GM12878 (cell line): ENCODE data around the gene PTGR3. TPM values are rescaled to one million over a fixed set of nuclear protein-coding genes. Genes with fewer than 3 reads are reported as not detected.

Source experiments
- ATAC-seq: fragments of 200-7000 bp; cut with Tn5 transposase; 3 replicates; pipeline ENCODE4 v1.9.1; 2020; ENCODE audit warnings: mild to moderate bottlenecking, moderate library complexity
- BruUV-seq: library from RNA; stranded (reverse); fragments of 400-500 nt; replicated peaks from 2 replicates; lab custom pipeline; 2021; lab: Mats Ljungman, UMichigan
- CTCF ChIA-PET: fragments of 300-600 bp; sonication (Branson Sonifier 250); formaldehyde crosslinking; extraction: SDS; loops from one replicate; lab custom pipeline; 2021; ENCODE audit warnings: inconsistent platforms; lab: Yijun Ruan, JAX
- POLR2A ChIA-PET: fragments of 350-600 bp; formaldehyde crosslinking; extraction: SDS; loops from one replicate; lab custom pipeline; 2021; ENCODE audit warnings: inconsistent platforms; lab: Charles Lee
- RAD21 ChIA-PET: fragments of 300-600 bp; sonication (Branson Sonifier 250); formaldehyde crosslinking; loops from one replicate; lab custom pipeline; 2023; ENCODE audit warnings: antibody characterized with exemption; ENCODE audit not compliant: unreplicated experiment; lab: Charles Lee
- SMC1A ChIA-PET: fragments of 300-600 bp; sonication (Branson Sonifier 250); formaldehyde crosslinking; loops from one replicate; lab custom pipeline; 2023; ENCODE audit not compliant: unreplicated experiment, uncharacterized antibody; lab: Charles Lee
- DNase-seq: peaks from one replicate; pipeline ENCODE4 v3.0.0-alpha.2; 2011; ENCODE audit warnings: low read depth, low spot score
- FAIRE-seq: peaks from 3 replicates; lab custom pipeline; 2011; peaks lifted over from hg19 to GRCh38; lab: Jason Lieb, UNC
- H2AFZ ChIP-seq: 2 replicates; pipeline ENCODE4 v1.6.0; 2011; ENCODE audit warnings: low read depth, low read length, control low read depth; ENCODE audit not compliant: control insufficient read depth
- H3K27ac ChIP-seq: 2 replicates; pipeline ENCODE4 v1.5.1; 2011; ENCODE audit warnings: control low read depth; ENCODE audit not compliant: control insufficient read depth, insufficient read depth
- H3K27me3 ChIP-seq, 2 experiments: replicated peaks in 1 of 2; 2 replicates each; pipeline versions ENCODE4 v1.6.0 to v1.6.1; 2011; ENCODE audit warnings: low read length in 1 of 2; ENCODE audit not compliant: control insufficient read depth in 2 of 2, insufficient read depth in 2 of 2
- H3K36me3 ChIP-seq, 2 experiments: 2 replicates each; pipeline ENCODE4 v1.5.1; 2011; ENCODE audit warnings: low read length in 1 of 2; ENCODE audit not compliant: control insufficient read depth in 2 of 2, insufficient read depth in 2 of 2
- H3K4me1 ChIP-seq: 2 replicates; pipeline ENCODE4 v1.6.1; 2011; ENCODE audit warnings: mild to moderate bottlenecking, low read length, moderate library complexity, mixed read lengths; ENCODE audit not compliant: control insufficient read depth, insufficient read depth
- H3K4me2 ChIP-seq: 2 replicates; pipeline ENCODE4 v1.6.0; 2011; ENCODE audit warnings: control low read depth; ENCODE audit not compliant: control insufficient read depth, insufficient read depth
- H3K4me3 ChIP-seq: fragments of 200-600 bp; sonication (generic); 2 replicates; pipeline ENCODE4 v1.5.1; 2016
- H3K79me2 ChIP-seq: 2 replicates; pipeline ENCODE4 v1.6.0; 2011; ENCODE audit warnings: low read length; ENCODE audit not compliant: control insufficient read depth, insufficient read depth
- H3K9ac ChIP-seq: 2 replicates; pipeline ENCODE4 v1.8.0; 2011; ENCODE audit warnings: low read length, control low read depth, mixed read lengths; ENCODE audit not compliant: control insufficient read depth, insufficient read depth
- H3K9me3 ChIP-seq: replicated peaks from 3 replicates; pipeline ENCODE4 v1.5.1; 2011; ENCODE audit warnings: mild to moderate bottlenecking, low read length; ENCODE audit not compliant: control insufficient read depth, insufficient read depth
- H4K20me1 ChIP-seq: 2 replicates; pipeline ENCODE4 v1.6.0; 2011; ENCODE audit not compliant: control insufficient read depth, insufficient read depth
- CBX5 ChIP-seq: sonication (generic); IDR thresholded peaks from 2 replicates; pipeline ENCODE4 v1.6.1; 2016; ENCODE audit warnings: low read depth, moderate library complexity, mild to moderate bottlenecking, inconsistent platforms
- CHD4 ChIP-seq: fragments of 200-600 bp; sonication (generic); IDR thresholded peaks from 2 replicates; pipeline ENCODE4 v1.6.1; 2016; ENCODE audit warnings: mild to moderate bottlenecking
- EED ChIP-seq: sonication (generic); IDR thresholded peaks from 2 replicates; pipeline ENCODE4 v1.6.1; 2016; ENCODE audit warnings: antibody characterized with exemption, low read depth
- EZH2 ChIP-seq: IDR thresholded peaks from 2 replicates; pipeline ENCODE4 v1.6.1; 2012; ENCODE audit warnings: low read depth, mild to moderate bottlenecking, control low read depth, inconsistent platforms, low read length, borderline replicate concordance; ENCODE audit not compliant: control insufficient read depth
- HDAC2 ChIP-seq: fragments of 200-600 bp; sonication (generic); IDR thresholded peaks from 2 replicates; pipeline ENCODE4 v1.6.1; 2017
- JUND ChIP-seq: IDR thresholded peaks from 2 replicates; pipeline ENCODE4 v1.6.1; 2012; ENCODE audit warnings: low read depth, mild to moderate bottlenecking, low read length, improper control_type of control experiment, moderate library complexity
- MXI1 ChIP-seq: fragments of 150-350 bp; IDR thresholded peaks from 2 replicates; pipeline ENCODE4 v1.6.1; 2011; ENCODE audit warnings: low read depth, mild to moderate bottlenecking, inconsistent platforms, low read length, improper control_type of control experiment
- NR2C2 ChIP-seq: IDR thresholded peaks from 2 replicates; pipeline ENCODE4 v1.6.1; 2011; ENCODE audit warnings: borderline replicate concordance, low read depth; ENCODE audit not compliant: control insufficient read depth, insufficient read length
- POLR2AphosphoS5 ChIP-seq: IDR thresholded peaks from 2 replicates; pipeline ENCODE4 v1.6.1; 2011; ENCODE audit warnings: mild to moderate bottlenecking, low read length, inconsistent platforms
- POU2F2 ChIP-seq: IDR thresholded peaks from 3 replicates; pipeline ENCODE4 v1.6.1; 2011; ENCODE audit warnings: low read depth, mild to moderate bottlenecking, low read length, borderline replicate concordance
- RUNX3 ChIP-seq: IDR thresholded peaks from 2 replicates; pipeline ENCODE4 v1.6.1; 2012; ENCODE audit warnings: low read length, inconsistent platforms
- SMARCA5 ChIP-seq: fragments of 450-650 bp; IDR thresholded peaks from 2 replicates; pipeline ENCODE4 v1.6.1; 2017; ENCODE audit warnings: mild to moderate bottlenecking
- STAT3 ChIP-seq: IDR thresholded peaks from 2 replicates; pipeline ENCODE4 v1.6.1; 2011; ENCODE audit warnings: low read depth, low read length, improper control_type of control experiment
- YY1 ChIP-seq: IDR thresholded peaks from 2 replicates; pipeline ENCODE4 v1.6.1; 2011; ENCODE audit warnings: low read depth, mild to moderate bottlenecking, low read length
- ZNF207 ChIP-seq: fragments of 450-650 bp; IDR thresholded peaks from 2 replicates; pipeline ENCODE4 v1.6.1; 2014; ENCODE audit warnings: antibody characterized with exemption, mild to moderate bottlenecking, borderline replicate concordance
- WGBS: methylation state at CpG from one replicate; pipeline ENCODE4 v1.1.6; 2016; ENCODE audit warnings: low lambda C conversion rate; ENCODE audit not compliant: insufficient replicate concordance, insufficient coverage; ENCODE audit errors: missing lambda C conversion rate; 5-methylcytosine and 5-hydroxymethylcytosine counted together
- in situ Hi-C: fragments of 300-500 bp; cut with MboI; formaldehyde crosslinking; loops from 9 replicates; pipeline ENCODE4 v1.14.3; 2018; ENCODE audit warnings: mixed read lengths
- intact Hi-C: fragments of 100-400 bp; cut with micrococcal nuclease; formaldehyde crosslinking; loops from one replicate; pipeline ENCODE4 v1.14.2; 2022; ENCODE audit not compliant: unreplicated experiment
- polyA plus RNA-seq, 11 experiments: library from polyadenylated mRNA; depleted of rRNA in 4 of 11; unstranded in 6 of 11; stranded (reverse) in 5 of 11; fragments of >200 nt; fragmentation: Nextera tagmentation in 4 of 11; fragmentation: Illumina TruSeq in 1 of 11; extraction: Ambion mirVana in 4 of 11; extraction: Trizol in 1 of 11; gene quantifications; 1 replicate in 1 of 11; 2 replicates in 10 of 11; pipeline versions ENCODE4 v1.2.1 to v1.2.3, GENCODE V29; 2011 to 2016; ENCODE audit warnings: inconsistent platforms in 2 of 11, missing spikeins in 2 of 11, low read depth in 1 of 11
- total RNA-seq, 4 experiments: library from RNA; depleted of rRNA in 3 of 4; stranded (reverse); fragments of >200 nt in 3 of 4; fragmentation: Illumina TruSeq in 1 of 4; extraction: Trizol in 1 of 4; gene quantifications; 2 replicates each; pipeline versions ENCODE4 v1.2.1 to v1.2.3, GENCODE V29; 2013 to 2021
- TF ChIP-seq, protein P1 (sequence below): fragments of 450-650 bp; IDR thresholded peaks from 2 replicates; pipeline ENCODE4 v1.6.1; 2016; ENCODE audit warnings: mild to moderate bottlenecking, moderate library complexity, borderline replicate concordance
- TF ChIP-seq, protein P2 (sequence below): fragments of 450-650 bp; IDR thresholded peaks from 2 replicates; pipeline ENCODE4 v1.6.1; 2017; ENCODE audit warnings: mild to moderate bottlenecking, low read depth, inconsistent platforms; ENCODE audit not compliant: poor library complexity, severe bottlenecking

The PTGR3 gene
- total and polyA plus RNA-seq, 10 of the 15 experiments (the other 5 are each of a cell fraction or from before 2014, with no cell fraction given), result 6.2 to 69.8 (median 21.9) TPM

- FAIRE-seq, result peak; percentile 99
- peak; percentile 52 for ATAC-seq
- TF ChIP-seq SMARCA5 (0 out of 2 replicates have a peak, but pooled peaks have one; percentile 67), EZH2 (0 out of 2 replicates have a peak, but pooled peaks have one; percentile 38), JUND (no peak), RUNX3 (peak; percentile 27; the same call in 1 of the 2 replicates), HDAC2 (no peak), CBX5 (0 out of 2 replicates have a peak, but pooled peaks have one; percentile 61), MXI1 (peak; percentile 60; the same call in 1 of the 2 replicates), STAT3 (no peak), POU2F2 (0 out of 3 replicates have a peak, but pooled peaks have one; percentile 30), NR2C2 (peak; percentile 81), EED (peak; percentile 23; the same call in 1 of the 2 replicates), ZNF207 (no peak), YY1 (peak; percentile 45; the same call in 1 of the 2 replicates), POLR2AphosphoS5 (peak; percentile 77), CHD4 (no peak)
- TF ChIP-seq, protein P1, sequence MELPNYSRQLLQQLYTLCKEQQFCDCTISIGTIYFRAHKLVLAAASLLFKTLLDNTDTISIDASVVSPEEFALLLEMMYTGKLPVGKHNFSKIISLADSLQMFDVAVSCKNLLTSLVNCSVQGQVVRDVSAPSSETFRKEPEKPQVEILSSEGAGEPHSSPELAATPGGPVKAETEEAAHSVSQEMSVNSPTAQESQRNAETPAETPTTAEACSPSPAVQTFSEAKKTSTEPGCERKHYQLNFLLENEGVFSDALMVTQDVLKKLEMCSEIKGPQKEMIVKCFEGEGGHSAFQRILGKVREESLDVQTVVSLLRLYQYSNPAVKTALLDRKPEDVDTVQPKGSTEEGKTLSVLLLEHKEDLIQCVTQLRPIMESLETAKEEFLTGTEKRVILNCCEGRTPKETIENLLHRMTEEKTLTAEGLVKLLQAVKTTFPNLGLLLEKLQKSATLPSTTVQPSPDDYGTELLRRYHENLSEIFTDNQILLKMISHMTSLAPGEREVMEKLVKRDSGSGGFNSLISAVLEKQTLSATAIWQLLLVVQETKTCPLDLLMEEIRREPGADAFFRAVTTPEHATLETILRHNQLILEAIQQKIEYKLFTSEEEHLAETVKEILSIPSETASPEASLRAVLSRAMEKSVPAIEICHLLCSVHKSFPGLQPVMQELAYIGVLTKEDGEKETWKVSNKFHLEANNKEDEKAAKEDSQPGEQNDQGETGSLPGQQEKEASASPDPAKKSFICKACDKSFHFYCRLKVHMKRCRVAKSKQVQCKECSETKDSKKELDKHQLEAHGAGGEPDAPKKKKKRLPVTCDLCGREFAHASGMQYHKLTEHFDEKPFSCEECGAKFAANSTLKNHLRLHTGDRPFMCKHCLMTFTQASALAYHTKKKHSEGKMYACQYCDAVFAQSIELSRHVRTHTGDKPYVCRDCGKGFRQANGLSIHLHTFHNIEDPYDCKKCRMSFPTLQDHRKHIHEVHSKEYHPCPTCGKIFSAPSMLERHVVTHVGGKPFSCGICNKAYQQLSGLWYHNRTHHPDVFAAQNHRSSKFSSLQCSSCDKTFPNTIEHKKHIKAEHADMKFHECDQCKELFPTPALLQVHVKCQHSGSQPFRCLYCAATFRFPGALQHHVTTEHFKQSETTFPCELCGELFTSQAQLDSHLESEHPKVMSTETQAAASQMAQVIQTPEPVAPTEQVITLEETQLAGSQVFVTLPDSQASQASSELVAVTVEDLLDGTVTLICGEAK, result no peak
- TF ChIP-seq, protein P2, sequence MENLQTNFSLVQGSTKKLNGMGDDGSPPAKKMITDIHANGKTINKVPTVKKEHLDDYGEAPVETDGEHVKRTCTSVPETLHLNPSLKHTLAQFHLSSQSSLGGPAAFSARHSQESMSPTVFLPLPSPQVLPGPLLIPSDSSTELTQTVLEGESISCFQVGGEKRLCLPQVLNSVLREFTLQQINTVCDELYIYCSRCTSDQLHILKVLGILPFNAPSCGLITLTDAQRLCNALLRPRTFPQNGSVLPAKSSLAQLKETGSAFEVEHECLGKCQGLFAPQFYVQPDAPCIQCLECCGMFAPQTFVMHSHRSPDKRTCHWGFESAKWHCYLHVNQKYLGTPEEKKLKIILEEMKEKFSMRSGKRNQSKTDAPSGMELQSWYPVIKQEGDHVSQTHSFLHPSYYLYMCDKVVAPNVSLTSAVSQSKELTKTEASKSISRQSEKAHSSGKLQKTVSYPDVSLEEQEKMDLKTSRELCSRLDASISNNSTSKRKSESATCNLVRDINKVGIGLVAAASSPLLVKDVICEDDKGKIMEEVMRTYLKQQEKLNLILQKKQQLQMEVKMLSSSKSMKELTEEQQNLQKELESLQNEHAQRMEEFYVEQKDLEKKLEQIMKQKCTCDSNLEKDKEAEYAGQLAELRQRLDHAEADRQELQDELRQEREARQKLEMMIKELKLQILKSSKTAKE, result peak; percentile 68
These were observed 1.5 kb upstream of the PTGR3 start, which contains the start of gene TSHZ1 for GRCh38 chr18:75210274-75211001. TSHZ1 (plus strand) TSS chr18:75210797; CDS start chr18:75211877, 1,080 bp downstream.

More at GRCh38 chr18:75210274-75211001, 1.5 kb upstream of the PTGR3 start, which contains the start of gene TSHZ1:
- peak within 1 kb of the TSS; percentile 86 for H3K27ac ChIP-seq
- no TSS peak for BruUV-seq
- intact Hi-C loops (loop anchor here (5.0 kb wide), 2 partner anchors 558 to 613 kb away; partner anchors contain the start of gene ZNF407), in situ Hi-C loops (loop anchor here (25.0 kb wide), 1 partner anchor 1902 kb away; no protein-coding TSS in a partner anchor)
- H2AFZ ChIP-seq, result peak within 1 kb of the TSS; percentile 91
- no peaks in the 10 kb centered on the region for H4K20me1 ChIP-seq
- DNase-seq, result peak; percentile 59
- H3K9ac ChIP-seq, result peak within 1 kb of the TSS; percentile 70
- ChIA-PET RAD21 (interaction anchor here (0.7 to 1.5 kb wide), 11 partner anchors 10 to 339 kb away, joined by 3 to 6 read pairs (median 3); no protein-coding TSS in a partner anchor), CTCF (interaction anchor here (0.8 to 1.1 kb wide), 4 partner anchors 37 to 215 kb away, joined by 3 to 5 read pairs (median 4); no protein-coding TSS in a partner anchor), POLR2A (interaction anchor here (0.5 to 1.6 kb wide), 11 partner anchors 9 to 1616 kb away, joined by 3 to 9 read pairs (median 4); no protein-coding TSS in a partner anchor), SMC1A (interaction anchor here (0.6 to 0.9 kb wide), 4 partner anchors 34 to 558 kb away, joined by 3 to 5 read pairs (median 3); no protein-coding TSS in a partner anchor)
- H3K4me1 ChIP-seq, result peaks cover 6% of the 10 kb centered on the region; the same call in 1 of the 2 replicates
- H3K79me2 ChIP-seq, result peaks cover 61% of the 10 kb centered on the region
- under 1% methylated on average over 15 of the region's 15 CpGs for WGBS
- peak within 1 kb of the TSS; percentile 96 for H3K4me3 ChIP-seq
- peak within 1 kb of the TSS; percentile 46 for H3K4me2 ChIP-seq
- no peaks in the 10 kb centered on the region for H3K9me3 ChIP-seq
- H3K36me3 ChIP-seq, result no peaks in the 10 kb centered on the region
- H3K27me3 ChIP-seq, result no peaks in the 10 kb centered on the region
